HepG2 (cell line): ENCODE data around the gene ETV5. TPM values are rescaled to one million over a fixed set of nuclear protein-coding genes. Genes with fewer than 3 reads are reported as not detected.
A peak's percentile ranks its signal among the peaks of the same experiment; 100 is the strongest.

Source experiments
- AFF4 ChIP-seq: sonication (generic); formaldehyde crosslinking; IDR thresholded peaks from 2 replicates; pipeline ENCODE4 v1.4.0; 2020; ENCODE audit warnings: missing genetic modification reagents
- ATAD3A ChIP-seq: sonication (generic); formaldehyde crosslinking; IDR thresholded peaks from 2 replicates; pipeline ENCODE4 v1.4.0; 2020; ENCODE audit warnings: missing genetic modification reagents
- FOSL2 ChIP-seq: sonication (generic); formaldehyde crosslinking; IDR thresholded peaks from 2 replicates; pipeline ENCODE4 v1.4.0; 2020; ENCODE audit warnings: missing genetic modification reagents
- HHEX ChIP-seq: IDR thresholded peaks from 2 replicates; pipeline ENCODE4 v1.6.1; 2016; ENCODE audit warnings: control low read depth
- MXI1 ChIP-seq: IDR thresholded peaks from 3 replicates; pipeline ENCODE4 v1.6.1; 2012; ENCODE audit warnings: low read depth, low read length, inconsistent platforms, borderline replicate concordance
- POGZ ChIP-seq: sonication (generic); formaldehyde crosslinking; IDR thresholded peaks from 2 replicates; pipeline ENCODE4 v1.4.0; 2020; ENCODE audit warnings: mild to moderate bottlenecking, missing genetic modification reagents
- RARG ChIP-seq: sonication (generic); formaldehyde crosslinking; IDR thresholded peaks from 2 replicates; pipeline ENCODE4 v1.4.0; 2020; ENCODE audit warnings: low read depth, mild to moderate bottlenecking, missing genetic modification reagents
- TGIF2 ChIP-seq: IDR thresholded peaks from 2 replicates; pipeline ENCODE4 v1.6.1; 2016; ENCODE audit warnings: control low read depth, missing compliant biosample characterization
- TSC22D2 ChIP-seq: sonication (generic); formaldehyde crosslinking; IDR thresholded peaks from 2 replicates; pipeline ENCODE4 v1.5.1; 2020; ENCODE audit warnings: missing genetic modification reagents, mild to moderate bottlenecking, borderline replicate concordance
- ZMAT5 ChIP-seq: sonication (generic); formaldehyde crosslinking; IDR thresholded peaks from 2 replicates; pipeline ENCODE4 v1.5.0; 2020; ENCODE audit warnings: mild to moderate bottlenecking, low read depth, missing genetic modification reagents, borderline replicate concordance
- ZNF576 ChIP-seq: sonication (generic); formaldehyde crosslinking; IDR thresholded peaks from 2 replicates; pipeline ENCODE4 v1.4.0; 2020; ENCODE audit warnings: mild to moderate bottlenecking, missing genetic modification reagents
- ZNF577 ChIP-seq: sonication (generic); formaldehyde crosslinking; IDR thresholded peaks from 2 replicates; pipeline ENCODE4 v1.4.0; 2020; ENCODE audit warnings: mild to moderate bottlenecking, low read depth, missing genetic modification reagents, borderline replicate concordance
- ZNF660 ChIP-seq: sonication (generic); formaldehyde crosslinking; IDR thresholded peaks from 2 replicates; pipeline ENCODE4 v1.5.1; 2020; ENCODE audit warnings: mild to moderate bottlenecking, low read depth, missing genetic modification reagents, borderline replicate concordance
- ZNF687 ChIP-seq: sonication (generic); formaldehyde crosslinking; IDR thresholded peaks from 2 replicates; pipeline ENCODE4 v1.5.1; 2020; ENCODE audit warnings: mild to moderate bottlenecking, missing genetic modification reagents, moderate library complexity
- ZNF704 ChIP-seq: sonication (generic); formaldehyde crosslinking; IDR thresholded peaks from 2 replicates; pipeline ENCODE4 v1.8.1; 2023; ENCODE audit warnings: mild to moderate bottlenecking, inconsistent platforms, moderate library complexity, missing genetic modification reagents, borderline replicate concordance
- ZNF772 ChIP-seq: sonication (generic); formaldehyde crosslinking; IDR thresholded peaks from 2 replicates; pipeline ENCODE4 v1.5.0; 2020; ENCODE audit warnings: mild to moderate bottlenecking, missing genetic modification reagents
- polyA plus RNA-seq, 8 experiments: library from polyadenylated mRNA; depleted of rRNA in 3 of 8; stranded (reverse) in 7 of 8; unstranded in 1 of 8; fragments of >200 nt; fragmentation: Illumina TruSeq in 4 of 8; extraction: Trizol in 4 of 8; gene quantifications; 2 replicates each; pipeline versions ENCODE4 v1.2.1 to v1.2.3, GENCODE V29; 2011 to 2016; ENCODE audit warnings: low read depth in 4 of 8, missing spikeins in 1 of 8, mixed read lengths in 1 of 8; ENCODE audit not compliant: insufficient read depth in 1 of 8
- total RNA-seq, 5 experiments: library from RNA; depleted of rRNA; stranded (reverse); fragments of >200 nt; fragmentation: Illumina TruSeq; extraction: Trizol; gene quantifications; 2 replicates each; pipeline ENCODE4 v1.2.3, GENCODE V29; 2016; ENCODE audit warnings: low read depth in 1 of 5

ETV5 gene
- total and polyA plus RNA-seq, 2 of the 13 experiments (the other 11 are each of a cell fraction or from before 2014, with no cell fraction given) = 52.9 to 57.2 TPM

GRCh38 chr3:186107215-186108105 lies 1.4 kb downstream of the ETV5 start (continued):
- TF ChIP-seq AFF4 (CRISPR knock-in tag) (no peak), POGZ (no peak), HHEX (no peak), RARG (no peak), ZNF577 (CRISPR knock-in tag) (0 out of 2 replicates have a peak, but pooled peaks have one; percentile 33), ZMAT5 (CRISPR knock-in tag) (no peak), FOSL2 (peak; percentile 29; the same call in 1 of the 2 replicates), ZNF687 (peak; percentile 49), ZNF660 (CRISPR knock-in tag) (no peak), ZNF576 (CRISPR knock-in tag) (no peak), ATAD3A (no peak), TSC22D2 (no peak), ZNF772 (CRISPR knock-in tag) (no peak), ZNF704 (CRISPR knock-in tag) (no peak), TGIF2 (0 out of 2 replicates have a peak, but pooled peaks have one; percentile 40), MXI1 (peak; percentile 28; the same call in 1 of the 3 replicates)
